Brain microvascular endothelial cell (primary cell): ENCODE results near the gene VPS37C.
"Not testable (repeated sequence)": the region's sequence is repeated elsewhere in the genome, so short reads cannot be mapped to it uniquely, and the experiment has no call there.

Experiments
- DNase-seq: peaks from one replicate; pipeline ENCODE4 v3.0.0-alpha.2; 2020
- H3K27ac ChIP-seq: fragments of 250-450 bp; sonication (Bioruptor Pico); 2 replicates; pipeline ENCODE4 v1.5.1; 2020; ENCODE audit warnings: mild to moderate bottlenecking, moderate library complexity
- H3K27me3 ChIP-seq: fragments of 250-450 bp; sonication (Bioruptor Pico); replicated peaks from 2 replicates; pipeline ENCODE4 v1.5.1; 2020; ENCODE audit warnings: mild to moderate bottlenecking
- H3K36me3 ChIP-seq: fragments of 250-450 bp; sonication (Bioruptor Pico); replicated peaks from 2 replicates; pipeline ENCODE4 v1.5.1; 2020; ENCODE audit warnings: mild to moderate bottlenecking
- H3K4me3 ChIP-seq: 2 replicates; pipeline ENCODE4 v1.5.1; 2011; ENCODE audit warnings: low read depth, mild to moderate bottlenecking, control low read depth, low read length, moderate library complexity
- in situ Hi-C: cut with HindIII; loops from 2 replicates; pipeline ENCODE4 v1.10.0; 2017; ENCODE audit warnings: low sequenced_read_pairs, low pct_ligation_motif_present
- TF ChIP-seq, protein P1 (sequence below): IDR thresholded peaks from 2 replicates; pipeline ENCODE4 v1.5.1; 2011; ENCODE audit warnings: low read depth, mild to moderate bottlenecking, moderate library complexity, low read length, control low read depth, inconsistent platforms; ENCODE audit errors: missing control alignments

Gene VPS37C

DNA sequence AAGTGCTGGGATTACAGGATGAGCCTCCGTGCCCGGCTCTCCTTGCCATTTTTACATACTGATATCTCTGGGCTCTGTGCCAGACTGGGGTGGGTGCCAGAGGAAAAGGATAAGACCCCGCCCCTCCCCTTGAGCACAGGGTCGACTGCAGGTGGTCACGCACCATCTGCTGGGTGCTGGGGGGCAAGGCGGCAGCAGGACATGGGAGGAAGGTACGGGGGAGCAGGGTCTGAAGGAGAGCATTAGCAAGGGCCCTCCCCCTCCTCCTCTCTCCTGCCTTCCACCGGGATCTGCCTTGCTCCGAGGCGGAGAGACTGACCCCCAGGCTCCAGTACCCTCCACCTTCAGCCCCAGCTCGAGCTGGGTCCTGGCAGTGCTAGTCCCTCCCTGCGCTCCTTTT, 32.4 kb upstream of the VPS37C start:
- DNase-seq = no peak
- TF ChIP-seq, protein P1, sequence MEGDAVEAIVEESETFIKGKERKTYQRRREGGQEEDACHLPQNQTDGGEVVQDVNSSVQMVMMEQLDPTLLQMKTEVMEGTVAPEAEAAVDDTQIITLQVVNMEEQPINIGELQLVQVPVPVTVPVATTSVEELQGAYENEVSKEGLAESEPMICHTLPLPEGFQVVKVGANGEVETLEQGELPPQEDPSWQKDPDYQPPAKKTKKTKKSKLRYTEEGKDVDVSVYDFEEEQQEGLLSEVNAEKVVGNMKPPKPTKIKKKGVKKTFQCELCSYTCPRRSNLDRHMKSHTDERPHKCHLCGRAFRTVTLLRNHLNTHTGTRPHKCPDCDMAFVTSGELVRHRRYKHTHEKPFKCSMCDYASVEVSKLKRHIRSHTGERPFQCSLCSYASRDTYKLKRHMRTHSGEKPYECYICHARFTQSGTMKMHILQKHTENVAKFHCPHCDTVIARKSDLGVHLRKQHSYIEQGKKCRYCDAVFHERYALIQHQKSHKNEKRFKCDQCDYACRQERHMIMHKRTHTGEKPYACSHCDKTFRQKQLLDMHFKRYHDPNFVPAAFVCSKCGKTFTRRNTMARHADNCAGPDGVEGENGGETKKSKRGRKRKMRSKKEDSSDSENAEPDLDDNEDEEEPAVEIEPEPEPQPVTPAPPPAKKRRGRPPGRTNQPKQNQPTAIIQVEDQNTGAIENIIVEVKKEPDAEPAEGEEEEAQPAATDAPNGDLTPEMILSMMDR = no peak
- in situ Hi-C loops = no loop called here
- Histone ChIP-seq H3K4me3 (no peak overlapping the region), H3K36me3 (no peaks in the 10 kb centered on the region), H3K27ac (no peak overlapping the region), H3K27me3 (no peaks in the 10 kb centered on the region)

GRCh38 chr11:61189933-61190332, 28.7 kb upstream of the VPS37C start:
- Histone ChIP-seq H3K27me3 (no peaks in the 10 kb centered on the region), H3K36me3 (no peaks in the 10 kb centered on the region), H3K27ac (no peak overlapping the region), H3K4me3 (no peak overlapping the region)
- TF ChIP-seq, protein P1 = no peak
- in situ Hi-C loops = no loop called here
- DNase-seq = peak; percentile 9

- no peak overlapping the region for H3K4me3 ChIP-seq
- H3K36me3 ChIP-seq = no peaks in the 10 kb centered on the region
- TF ChIP-seq, protein P1 = peak; percentile 92
- no peaks in the 10 kb centered on the region for H3K27me3 ChIP-seq
- peak; percentile 76 for DNase-seq
- in situ Hi-C loops = no loop called here
- no peak overlapping the region for H3K27ac ChIP-seq
Observed at GRCh38 chr11:61187505-61188130, 26.4 kb upstream of the VPS37C start.

DNA sequence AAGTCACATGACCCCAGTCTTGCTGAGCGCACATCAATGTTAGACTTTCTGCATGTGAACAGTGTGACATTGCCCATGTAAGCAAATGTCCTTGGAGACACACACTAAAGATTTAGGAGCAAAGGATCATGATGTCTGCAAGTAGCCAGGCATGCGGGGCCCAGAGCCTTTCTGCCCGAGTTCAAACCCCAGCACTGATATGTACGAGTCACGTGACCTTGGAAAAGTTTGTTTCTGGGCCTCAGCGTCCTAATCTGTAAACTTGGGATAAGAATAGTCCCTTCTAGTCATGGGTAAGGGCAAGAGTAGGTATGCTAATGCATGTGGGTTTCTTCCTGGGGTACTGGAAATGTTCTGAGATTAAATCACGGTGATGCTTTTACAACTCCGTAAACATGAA, 25.3 kb upstream of the VPS37C start:
- TF ChIP-seq, protein P1 = no peak
- no peaks in the 10 kb centered on the region for H3K27me3 ChIP-seq
- in situ Hi-C loops = no loop called here
- DNase-seq = no peak
- H3K36me3 ChIP-seq = no peaks in the 10 kb centered on the region
- H3K27ac ChIP-seq = no peak overlapping the region
- no peak overlapping the region for H3K4me3 ChIP-seq

DNA sequence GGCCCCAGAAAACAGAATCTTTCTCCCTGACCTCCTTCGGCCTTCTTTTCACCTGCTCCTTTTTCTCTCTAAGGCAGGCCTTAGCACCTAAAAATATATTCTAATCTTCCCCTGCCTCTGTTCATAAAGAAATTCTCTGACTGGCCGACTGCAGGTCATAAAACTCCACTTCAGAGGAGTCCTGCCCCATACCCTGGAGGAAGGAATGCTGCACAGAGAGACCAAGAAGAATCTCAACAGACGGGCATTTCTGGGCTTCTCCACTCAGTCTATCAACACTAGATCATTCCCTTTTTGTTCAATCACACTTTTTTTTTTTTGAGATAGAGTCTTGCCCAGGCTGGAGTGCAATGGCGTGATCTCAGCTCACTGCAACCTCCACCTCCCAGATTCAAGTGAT, 22.4 kb upstream of the VPS37C start:
- Histone ChIP-seq H3K4me3 (no peak overlapping the region), H3K27ac (no peak overlapping the region), H3K27me3 (no peaks in the 10 kb centered on the region), H3K36me3 (no peaks in the 10 kb centered on the region)
- TF ChIP-seq, protein P1 = peak; percentile 32
- DNase-seq = no peak
- in situ Hi-C loops = no loop called here

GRCh38 chr11:61181489-61181888, 20.3 kb upstream of the VPS37C start:
- TF ChIP-seq, protein P1 = no peak
- no peak overlapping the region for H3K27ac ChIP-seq
- H3K4me3 ChIP-seq = no peak overlapping the region
- no peaks in the 10 kb centered on the region for H3K36me3 ChIP-seq
- no peak for DNase-seq
- in situ Hi-C loops = no loop called here
- H3K27me3 ChIP-seq = no peaks in the 10 kb centered on the region

DNA sequence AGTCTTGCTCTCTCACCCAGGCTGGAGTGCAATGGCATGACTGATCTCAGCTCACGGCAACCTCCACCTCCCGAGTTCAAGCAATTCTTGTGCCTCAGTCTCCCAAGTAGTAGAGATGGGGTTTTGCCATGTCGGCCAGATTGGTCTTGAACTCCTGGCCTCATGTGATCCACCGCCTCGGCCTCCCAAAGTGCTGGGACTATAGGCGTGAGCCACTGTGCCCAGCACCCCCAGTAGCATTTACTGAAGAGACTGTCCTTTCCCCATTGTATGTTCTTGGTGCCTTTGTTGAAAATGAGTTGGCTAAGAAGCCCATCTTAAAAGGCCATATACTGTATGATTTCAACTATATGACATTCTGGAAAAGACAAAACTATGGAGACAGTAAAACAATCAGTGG, 19.0 kb upstream of the VPS37C start:
- H3K36me3 ChIP-seq, DNase-seq, in situ Hi-C loops, H3K4me3 ChIP-seq, H3K27ac ChIP-seq, H3K27me3 ChIP-seq: not testable (repeated sequence)
